Ovary (tissue), 9 donors: Measurements from ENCODE around the gene ASTL. TPM values are rescaled to one million over a fixed set of nuclear protein-coding genes. Genes with fewer than 3 reads are reported as not detected.

Experiments
- DNase-seq, 5 donors: peaks; one replicate each; pipeline ENCODE4 v3.0.0-alpha.2; 2019 to 2020
- H3K27ac ChIP-seq, 2 donors: fragments of 200-600 bp; one replicate each; pipeline versions ENCODE4 v1.5.1 to v1.8.0; 2019 to 2022
- H3K27me3 ChIP-seq: fragments of 200-600 bp; one replicate; pipeline ENCODE4 v1.8.0; 2022
- H3K36me3 ChIP-seq: fragments of 200-600 bp; sonication (generic); one replicate; pipeline ENCODE4 v1.5.1; 2019
- H3K4me1 ChIP-seq: one replicate; pipeline ENCODE4 v1.8.1; 2013; ENCODE audit warnings: mild to moderate bottlenecking, moderate library complexity; ENCODE audit not compliant: insufficient read depth
- H3K4me3 ChIP-seq: fragments of 200-600 bp; sonication (generic); one replicate; pipeline ENCODE4 v1.5.1; 2017
- H3K9me3 ChIP-seq, 2 donors: fragments of 200-600 bp in 1 of 2; sonication (generic) in 1 of 2; one replicate each; pipeline versions ENCODE4 v1.5.1 to v1.8.1; 2013 to 2019; ENCODE audit warnings: mild to moderate bottlenecking in 1 of 2, moderate library complexity in 1 of 2
- CTCF ChIP-seq, 3 donors: fragments of 450-650 bp in 2 of 3; fragments of 200-600 bp in 1 of 3; IDR thresholded peaks; one replicate each; pipeline versions ENCODE4 v1.5.1 to v1.8.0; 2016 to 2022; ENCODE audit warnings: antibody characterized with exemption in 3 of 3, mild to moderate bottlenecking in 1 of 3
- EP300 ChIP-seq: sonication (generic); formaldehyde crosslinking; IDR thresholded peaks from one replicate; pipeline ENCODE4 v1.6.1; 2017; ENCODE audit warnings: antibody characterized with exemption
- POLR2A ChIP-seq: fragments of 450-650 bp; IDR thresholded peaks from one replicate; pipeline ENCODE4 v1.6.1; 2017; ENCODE audit warnings: antibody characterized with exemption, mild to moderate bottlenecking, moderate library complexity
- WGBS, 3 donors: extraction: QIAGEN DNeasy Blood & Tissue Kit in 1 of 3; methylation state at CpG; one replicate each; pipeline versions ENCODE4 v1.1.5 to v1.1.7; 2013 to 2017; 5-methylcytosine and 5-hydroxymethylcytosine counted together
- intact Hi-C, 4 donors: fragments of 100-400 bp; cut with DNase I; formaldehyde crosslinking; loops; one replicate each; pipeline versions ENCODE4 v1.11.0 to v1.15.1; 2022 to 2023
- polyA plus RNA-seq, 2 donors: library from polyadenylated mRNA; stranded (reverse); fragments of 200-250 nt in 1 of 2; fragments of 350-450 nt in 1 of 2; fragmentation: Illumina TruSeq in 1 of 2; extraction: RNeasy Lipid Tissue Mini Kit (QIAGEN cat#74804) in 1 of 2; gene quantifications; one replicate each; pipeline ENCODE4 v1.2.3, GENCODE V29; 2013 to 2014
- total RNA-seq, 7 donors: library from RNA; depleted of rRNA in 2 of 7; stranded (reverse); fragments of >200 nt in 2 of 7; fragmentation: NEBNext Ultra II Directional in 3 of 7; extraction: Animal tissue kit (Norgen Biotek cat#: 25700) in 3 of 7; gene quantifications; one replicate each; pipeline versions ENCODE4 v1.1.0 to v1.2.4, GENCODE V29; 2016 to 2023
- donor health status: DM: no; HTN: no; CAD: no; lungs with moderate emphysema.
- donor health status: DM: no; HTN: no; CAD: no.
- donor health status: Bipolar disorder and iron deficiency.
- donor health status: DM: yes; HTN: yes; CAD: no.
- donor health status: DM: no; HTN: no; CAD: no.
- donor health status: DM: yes; HTN: yes; CAD: no.

The ASTL gene
- total and polyA plus RNA-seq, 9 donors = 0.15 to 1.7 (median 0.67) TPM; not detected in 4

DNA sequence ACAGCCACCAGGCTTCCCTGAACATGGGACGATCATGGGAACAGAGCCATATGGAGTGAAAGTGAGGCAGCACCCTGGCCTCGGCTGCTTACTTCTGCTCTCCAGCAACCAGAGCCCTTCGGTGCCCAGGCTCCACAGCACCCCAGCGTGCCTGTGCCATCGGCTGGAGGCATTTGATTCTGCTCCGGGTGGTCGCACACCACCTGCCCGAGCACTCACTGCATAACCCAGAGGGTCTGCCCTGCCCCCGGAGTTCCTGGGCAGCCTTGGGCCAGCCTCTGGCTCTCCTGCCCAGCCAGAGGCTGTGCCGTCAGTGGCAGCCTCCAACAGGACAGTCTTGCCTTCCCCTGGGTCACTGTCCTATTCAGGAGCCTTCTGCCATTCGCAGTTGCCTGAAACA lies 3.9 kb downstream of the ASTL start:
- H3K4me1 ChIP-seq = no peaks in the 10 kb centered on the region
- intact Hi-C loops = loop anchor here in 2 of 4 donors (5.0 to 10.0 kb wide), 2 partner anchors 38 to 370 kb away; partner anchors contain the start of gene NEURL3 (in 1 of the 2)
- TF ChIP-seq POLR2A = no peak
- TF ChIP-seq CTCF (IDR thresholded peaks at IDR 0.05) = no peak
- TF ChIP-seq EP300 = no peak

GRCh38 chr2:96131813-96132745 lies 6.2 kb downstream of the ASTL start:
- no peak overlapping the region for H3K4me3 ChIP-seq
- intact Hi-C loops = loop anchor here in 2 of 4 donors (5.0 to 10.0 kb wide), 2 partner anchors 40 to 373 kb away; partner anchors contain the start of gene NEURL3 (in 1 of the 2)
- no peaks in the 10 kb centered on the region for H3K36me3 ChIP-seq
- no peak for DNase-seq
- no peak overlapping the region for H3K27ac ChIP-seq
- no peaks in the 10 kb centered on the region for H3K27me3 ChIP-seq
- H3K9me3 ChIP-seq = no peaks in the 10 kb centered on the region
- WGBS, 3 donors = 89 to 90% (median 89%) methylated on average over 23 to 26 of the region's 26 CpGs
- H3K4me1 ChIP-seq = no peaks in the 10 kb centered on the region
- no peak for TF ChIP-seq CTCF (IDR thresholded peaks at IDR 0.05)
- no peak for TF ChIP-seq EP300
- TF ChIP-seq POLR2A = no peak

More for the DNA sequence above, 3.9 kb downstream of the ASTL start:
- H3K9me3 ChIP-seq = no peaks in the 10 kb centered on the region
- H3K4me3 ChIP-seq = no peak overlapping the region
- H3K36me3 ChIP-seq = no peaks in the 10 kb centered on the region
- H3K27ac ChIP-seq = no peak overlapping the region
- DNase-seq = no peak
- no peaks in the 10 kb centered on the region for H3K27me3 ChIP-seq
- 83 to 88% (median 86%) methylated on average over 9 to 11 of the region's 11 CpGs for WGBS, 3 donors

DNA sequence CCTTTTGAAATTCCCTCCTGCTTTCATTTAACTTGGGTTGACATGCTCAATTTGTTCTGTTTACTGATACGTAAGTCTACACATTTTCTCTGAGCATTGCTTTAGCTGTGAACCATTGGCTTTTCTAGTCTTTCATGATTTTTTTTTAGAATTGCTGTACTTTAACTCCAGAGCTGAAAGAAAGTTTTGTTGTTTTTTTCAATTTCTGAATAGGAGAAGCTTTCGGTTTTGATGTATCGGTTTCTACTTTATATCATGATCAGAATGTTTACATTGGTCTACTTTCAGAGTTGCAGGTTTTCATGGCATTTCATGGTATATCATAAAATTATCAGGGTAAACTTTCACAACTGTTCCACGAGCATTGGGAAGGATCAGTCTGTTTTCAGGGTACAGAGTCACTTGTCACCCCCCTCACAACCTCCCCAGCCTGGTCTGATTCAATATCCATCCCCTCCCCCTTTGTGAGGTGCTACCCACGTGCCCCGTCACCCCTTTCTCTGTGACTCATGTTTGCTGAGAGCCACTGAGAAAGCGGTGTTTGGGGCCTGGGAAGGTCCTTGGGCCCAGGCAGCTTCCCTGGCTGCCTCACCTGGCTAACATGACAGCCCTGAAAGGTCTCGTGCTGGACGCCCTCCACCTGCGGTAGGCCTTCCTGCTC lies 7.0 kb downstream of the ASTL start:
- H3K9me3 ChIP-seq = no peaks in the 10 kb centered on the region
- no peak for DNase-seq
- H3K27ac ChIP-seq = no peak overlapping the region
- H3K4me3 ChIP-seq = no peak overlapping the region
- intact Hi-C loops = loop anchor here in 2 of 4 donors (5.0 to 10.0 kb wide), 2 partner anchors 41 to 374 kb away; partner anchors contain the start of gene NEURL3 (in 1 of the 2)
- no peaks in the 10 kb centered on the region for H3K4me1 ChIP-seq
- TF ChIP-seq CTCF (IDR thresholded peaks at IDR 0.05) (no peak), POLR2A (no peak), EP300 (no peak)
- H3K27me3 ChIP-seq = no peaks in the 10 kb centered on the region
- H3K36me3 ChIP-seq = no peaks in the 10 kb centered on the region
- WGBS, 3 donors = 81 to 84% (median 81%) methylated on average over 10 of the region's 10 CpGs

DNA sequence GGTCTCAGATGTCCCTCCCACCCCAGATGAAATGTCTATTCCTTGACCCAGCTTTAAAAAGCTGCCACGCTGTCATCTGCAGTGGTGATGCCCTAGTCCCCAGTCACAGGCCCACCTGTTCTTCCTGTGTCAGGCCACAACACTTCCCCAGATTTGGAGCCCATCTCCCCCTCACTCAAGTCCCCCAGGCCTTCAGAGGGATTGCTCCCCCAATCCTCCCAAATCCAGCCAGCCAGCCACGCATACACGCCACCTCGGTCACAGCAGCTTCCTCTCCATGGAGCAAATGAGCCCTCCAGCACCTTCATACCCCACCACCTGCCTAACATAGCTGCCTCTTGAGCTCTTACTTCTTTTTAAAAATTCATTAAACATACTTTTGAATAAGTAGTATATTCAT lies 7.8 kb downstream of the ASTL start:
- WGBS, 3 donors = 89 to 95% (median 93%) methylated on average over 4 of the region's 4 CpGs
- intact Hi-C loops = loop anchor here in 2 of 4 donors (5.0 to 10.0 kb wide), 2 partner anchors 42 to 374 kb away; partner anchors contain the start of gene NEURL3 (in 1 of the 2)
- Histone ChIP-seq H3K4me1 (no peaks in the 10 kb centered on the region), H3K4me3 (no peak overlapping the region), H3K36me3 (no peaks in the 10 kb centered on the region), H3K27ac (no peak overlapping the region), H3K9me3 (no peaks in the 10 kb centered on the region), H3K27me3 (no peaks in the 10 kb centered on the region)
- TF ChIP-seq CTCF (IDR thresholded peaks at IDR 0.05) (no peak), POLR2A (no peak), EP300 (no peak)
- no peak for DNase-seq
